ENCODE results near the gene LCK.

- TF ChIP-seq ZBTB26 (tag by site-specific recombination; optimal IDR thresholded peaks at IDR 0.05) (no peak), ATF2 (tag by site-specific recombination; IDR thresholded peaks at IDR 0.05; ENCODE audit: low read depth) (no peak), REPIN1 (tag by site-specific recombination; IDR thresholded peaks at IDR 0.05; ENCODE audit: low read depth) (no peak), ZNF18 (tag by site-specific recombination; IDR thresholded peaks at IDR 0.05) (no peak), REST (tag by site-specific recombination; IDR thresholded peaks at IDR 0.05) (no peak), TCF7L2 (IDR thresholded peaks at IDR 0.05; ENCODE audit: borderline replicate concordance, low read depth, low read length) (no peak), ZNF350 (tag by site-specific recombination; IDR thresholded peaks at IDR 0.05) (no peak)
These were observed 1.1 kb upstream of the LCK start for GRCh38 chr1:32249831-32250525.
